ENCODE data around the gene IKZF2.

The IKZF2 gene

DNA sequence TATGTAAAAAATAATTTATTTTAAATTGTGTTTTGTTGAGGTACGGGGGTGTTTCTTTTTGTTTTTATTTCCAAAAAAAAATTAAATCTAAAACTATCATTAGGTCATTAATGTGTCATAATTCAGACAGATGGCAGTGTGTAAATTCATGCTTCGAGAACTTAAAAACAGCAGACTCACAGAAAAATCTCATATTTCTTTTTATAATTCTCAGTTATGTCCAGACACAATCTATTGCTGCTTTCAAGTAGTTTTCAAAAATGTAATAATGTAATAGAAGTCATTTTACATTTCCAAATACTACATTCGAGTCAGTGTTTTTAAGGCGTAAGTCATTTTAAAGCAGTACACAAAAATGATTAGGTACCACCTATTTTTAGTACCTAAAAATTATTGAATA, 14.3 kb downstream of the IKZF2 start:
- no peaks in the 10 kb centered on the region for H3K27me3 ChIP-seq (ENCODE audit: insufficient read depth, low read depth)
- no peak overlapping the region for H3K27ac ChIP-seq
- H3K4me2 ChIP-seq = no peak overlapping the region
- H3K4me3 ChIP-seq (IDR thresholded peaks at IDR 0.05; ENCODE audit: insufficient read depth, low read depth, low read length) = no peak overlapping the region
- no peak for TF ChIP-seq CTCF (conservative IDR thresholded peaks at IDR 0.05; ENCODE audit: low read depth, low read length)
- no peak overlapping the region for H2AFZ ChIP-seq (ENCODE audit: low read depth)
- no peak overlapping the region for H3K9ac ChIP-seq
- no peaks in the 10 kb centered on the region for H3K79me2 ChIP-seq (ENCODE audit: insufficient read depth, low read depth)
- H4K20me1 ChIP-seq (ENCODE audit: insufficient read depth) = no peaks in the 10 kb centered on the region
- H3K4me1 ChIP-seq (ENCODE audit: low read depth, poor library complexity, severe bottlenecking) = no peaks in the 10 kb centered on the region
- no peaks in the 10 kb centered on the region for H3K36me3 ChIP-seq (ENCODE audit: insufficient read depth)

DNA sequence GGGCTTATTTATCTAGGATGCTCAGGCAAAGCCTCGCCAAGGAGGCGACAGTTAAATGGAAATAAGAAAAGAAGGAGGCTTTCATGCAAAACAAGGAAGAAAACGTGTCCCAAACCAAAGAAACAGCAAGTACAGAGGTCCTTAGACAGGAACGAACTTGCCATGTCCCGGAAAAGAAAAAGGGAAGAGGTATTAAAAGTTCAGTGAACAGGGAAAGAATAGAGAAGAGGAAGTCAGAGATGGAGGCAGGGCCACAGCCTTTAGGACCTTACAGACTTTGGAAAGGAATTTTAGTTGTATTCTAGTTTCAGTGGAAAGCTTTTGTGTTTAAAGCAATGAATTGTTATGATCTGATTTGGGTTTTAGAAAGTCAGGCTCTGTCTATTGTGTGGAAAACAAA, 22.1 kb downstream of the IKZF2 start:
- H3K9ac ChIP-seq = no peak overlapping the region
- no peak overlapping the region for H3K4me3 ChIP-seq (IDR thresholded peaks at IDR 0.05; ENCODE audit: insufficient read depth, low read depth, low read length)
- no peaks in the 10 kb centered on the region for H3K36me3 ChIP-seq (ENCODE audit: insufficient read depth)
- no peaks in the 10 kb centered on the region for H3K4me1 ChIP-seq (ENCODE audit: low read depth, poor library complexity, severe bottlenecking)
- no peaks in the 10 kb centered on the region for H4K20me1 ChIP-seq (ENCODE audit: insufficient read depth)
- no peak overlapping the region for H3K27ac ChIP-seq
- no peaks in the 10 kb centered on the region for H3K27me3 ChIP-seq (ENCODE audit: insufficient read depth, low read depth)
- H2AFZ ChIP-seq (ENCODE audit: low read depth) = no peak overlapping the region
- no peak for TF ChIP-seq CTCF (conservative IDR thresholded peaks at IDR 0.05; ENCODE audit: low read depth, low read length)
- H3K4me2 ChIP-seq = no peak overlapping the region
- no peaks in the 10 kb centered on the region for H3K79me2 ChIP-seq (ENCODE audit: insufficient read depth, low read depth)

GRCh38 chr2:213125646-213126347, 25.6 kb downstream of the IKZF2 start:
- Histone ChIP-seq H3K27me3 (ENCODE audit: insufficient read depth, low read depth) (no peaks in the 10 kb centered on the region), H3K79me2 (ENCODE audit: insufficient read depth, low read depth) (no peaks in the 10 kb centered on the region), H3K36me3 (ENCODE audit: insufficient read depth) (no peaks in the 10 kb centered on the region), H4K20me1 (ENCODE audit: insufficient read depth) (no peaks in the 10 kb centered on the region), H2AFZ (ENCODE audit: low read depth) (no peak overlapping the region), H3K9ac (no peak overlapping the region), H3K4me2 (no peak overlapping the region), H3K27ac (no peak overlapping the region), H3K4me1 (ENCODE audit: low read depth, poor library complexity, severe bottlenecking) (no peaks in the 10 kb centered on the region), H3K4me3 (IDR thresholded peaks at IDR 0.05; ENCODE audit: insufficient read depth, low read depth, low read length) (no peak overlapping the region)
- TF ChIP-seq CTCF (conservative IDR thresholded peaks at IDR 0.05; ENCODE audit: low read depth, low read length) = no peak

- H3K27ac ChIP-seq = no peak overlapping the region
- H3K4me2 ChIP-seq = no peak overlapping the region
- H3K36me3 ChIP-seq (ENCODE audit: insufficient read depth) = no peaks in the 10 kb centered on the region
- no peaks in the 10 kb centered on the region for H3K4me1 ChIP-seq (ENCODE audit: low read depth, poor library complexity, severe bottlenecking)
- H3K27me3 ChIP-seq (ENCODE audit: insufficient read depth, low read depth) = no peaks in the 10 kb centered on the region
- H3K79me2 ChIP-seq (ENCODE audit: insufficient read depth, low read depth) = peaks cover under 1% of the 10 kb centered on the region; the same call in 1 of the 2 replicates
- TF ChIP-seq CTCF (conservative IDR thresholded peaks at IDR 0.05; ENCODE audit: low read depth, low read length) = no peak
- H2AFZ ChIP-seq (ENCODE audit: low read depth) = no peak overlapping the region
- H4K20me1 ChIP-seq (ENCODE audit: insufficient read depth) = no peaks in the 10 kb centered on the region
- H3K9ac ChIP-seq = no peak overlapping the region
- no peak overlapping the region for H3K4me3 ChIP-seq (IDR thresholded peaks at IDR 0.05; ENCODE audit: insufficient read depth, low read depth, low read length)
Observed at GRCh38 chr2:213122725-213123124, 28.7 kb downstream of the IKZF2 start.
